ENCODE results near the gene CPN2.

The CPN2 gene

GRCh38 chr3:194327218-194328052 is 23.7 kb downstream of the CPN2 start:
- DNase-seq: no peak

GRCh38 chr3:194326968-194327217 is 24.2 kb downstream of the CPN2 start:
- DNase-seq: no peak

- DNase-seq: no peak
Measured at GRCh38 chr3:194326192-194326967, 24.7 kb downstream of the CPN2 start.

- no peak for DNase-seq
Measured at GRCh38 chr3:194325424-194326153, 25.5 kb downstream of the CPN2 start.

- DNase-seq: no peak
Measured at GRCh38 chr3:194324823-194325327, 26.3 kb downstream of the CPN2 start.

GRCh38 chr3:194323785-194324735 is 27.1 kb downstream of the CPN2 start:
- DNase-seq: no peak

- peak in 1 of 2 experiments; percentile 46 for DNase-seq
Measured at GRCh38 chr3:194322678-194323211, 28.4 kb downstream of the CPN2 start.

GRCh38 chr3:194321693-194322640 is 29.2 kb downstream of the CPN2 start:
- peak in 1 of 2 experiments; percentile 46 for DNase-seq

GRCh38 chr3:194320744-194321243 is 30.3 kb downstream of the CPN2 start:
- no peak for DNase-seq

- DNase-seq: no peak
Measured at GRCh38 chr3:194320100-194320499, 31.0 kb downstream of the CPN2 start.

GRCh38 chr3:194318511-194319161 is 32.5 kb downstream of the CPN2 start:
- no peak for DNase-seq

GRCh38 chr3:194316918-194317317 is 34.2 kb downstream of the CPN2 start:
- DNase-seq: no peak

- DNase-seq: no peak
Measured at GRCh38 chr3:194315965-194316361, 35.2 kb downstream of the CPN2 start.

- peak; percentile 81 to 83 for DNase-seq
Measured at GRCh38 chr3:194315088-194315964, 35.8 kb downstream of the CPN2 start.

GRCh38 chr3:194314388-194315068 is 36.6 kb downstream of the CPN2 start:
- no peak for DNase-seq

GRCh38 chr3:194313560-194314387 is 37.4 kb downstream of the CPN2 start:
- DNase-seq: no peak

GRCh38 chr3:194312743-194313281 is 38.3 kb downstream of the CPN2 start:
- DNase-seq: peak in 1 of 2 experiments; percentile 51
